ENCODE results near the gene SLC6A17. TPM values are rescaled to one million over a fixed set of nuclear protein-coding genes. Genes with fewer than 3 reads are reported as not detected.

Gene SLC6A17
- total RNA-seq, 1 experiment from 2014 or later, result 0.24 TPM

DNA sequence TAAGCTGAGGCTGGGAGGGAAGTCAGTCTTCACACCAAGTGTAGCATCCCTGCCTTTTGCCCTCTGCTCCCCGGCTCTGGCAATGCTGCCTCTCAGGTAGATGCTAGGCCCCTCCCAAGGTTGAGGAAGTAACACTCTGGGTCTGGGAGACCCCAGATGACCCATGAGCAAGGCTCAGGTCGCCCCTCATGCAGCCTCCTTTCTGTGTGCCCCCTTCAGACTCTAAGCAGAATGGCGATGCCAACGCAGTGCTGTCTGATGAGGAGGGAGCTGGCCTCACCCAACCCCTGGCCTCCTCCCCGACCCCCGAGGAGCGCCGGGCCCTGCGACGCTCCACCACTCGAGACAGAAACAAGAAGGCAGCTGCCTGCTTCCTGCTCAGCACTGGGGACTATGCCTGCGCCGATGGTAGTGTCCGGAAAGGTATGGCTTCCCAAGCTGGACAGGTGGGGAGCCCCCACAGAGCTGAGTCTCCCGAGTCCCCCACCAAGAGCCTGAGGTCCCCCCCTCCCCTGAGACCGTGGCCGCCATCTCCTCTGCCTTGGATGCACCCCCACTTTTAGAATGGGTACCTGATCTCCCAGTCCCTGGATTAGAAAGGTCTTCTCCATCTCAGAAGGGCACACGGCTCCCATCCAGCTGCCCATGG, 75.6 kb downstream of the SLC6A17 start:
- Mint-ChIP-seq H3K27ac (no peak overlapping the region), H3K4me1 (peaks cover 14% of the 10 kb centered on the region), H3K4me3 (no peak overlapping the region), H3K36me3 (peaks cover 21% of the 10 kb centered on the region), H3K9me3 (no peaks in the 10 kb centered on the region), H3K27me3 (ENCODE audit: low read depth) (no peaks in the 10 kb centered on the region)
- DNase-seq (ENCODE audit: low spot score) (no peak), ATAC-seq (no peak)
- POLR2A ChIA-PET, result no interaction called here
- TF ChIP-seq PRRX2 (CRISPR knock-in tag; IDR thresholded peaks at IDR 0.05), result no peak
- TF ChIP-seq, protein P1, sequence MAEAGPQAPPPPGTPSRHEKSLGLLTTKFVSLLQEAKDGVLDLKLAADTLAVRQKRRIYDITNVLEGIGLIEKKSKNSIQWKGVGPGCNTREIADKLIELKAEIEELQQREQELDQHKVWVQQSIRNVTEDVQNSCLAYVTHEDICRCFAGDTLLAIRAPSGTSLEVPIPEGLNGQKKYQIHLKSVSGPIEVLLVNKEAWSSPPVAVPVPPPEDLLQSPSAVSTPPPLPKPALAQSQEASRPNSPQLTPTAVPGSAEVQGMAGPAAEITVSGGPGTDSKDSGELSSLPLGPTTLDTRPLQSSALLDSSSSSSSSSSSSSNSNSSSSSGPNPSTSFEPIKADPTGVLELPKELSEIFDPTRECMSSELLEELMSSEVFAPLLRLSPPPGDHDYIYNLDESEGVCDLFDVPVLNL (CRISPR knock-in tag; IDR thresholded peaks at IDR 0.05; ENCODE audit: borderline replicate concordance, low read depth), result no peak
- TF ChIP-seq JUN (CRISPR knock-in tag; IDR thresholded peaks at IDR 0.05), result no peak
- no peak for TF ChIP-seq NFE2L1 (CRISPR knock-in tag; IDR thresholded peaks at IDR 0.05)
- TF ChIP-seq, protein P2, sequence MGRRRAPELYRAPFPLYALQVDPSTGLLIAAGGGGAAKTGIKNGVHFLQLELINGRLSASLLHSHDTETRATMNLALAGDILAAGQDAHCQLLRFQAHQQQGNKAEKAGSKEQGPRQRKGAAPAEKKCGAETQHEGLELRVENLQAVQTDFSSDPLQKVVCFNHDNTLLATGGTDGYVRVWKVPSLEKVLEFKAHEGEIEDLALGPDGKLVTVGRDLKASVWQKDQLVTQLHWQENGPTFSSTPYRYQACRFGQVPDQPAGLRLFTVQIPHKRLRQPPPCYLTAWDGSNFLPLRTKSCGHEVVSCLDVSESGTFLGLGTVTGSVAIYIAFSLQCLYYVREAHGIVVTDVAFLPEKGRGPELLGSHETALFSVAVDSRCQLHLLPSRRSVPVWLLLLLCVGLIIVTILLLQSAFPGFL (CRISPR knock-in tag; IDR thresholded peaks at IDR 0.05; ENCODE audit: borderline replicate concordance), result no peak
- TF ChIP-seq ELF4 (CRISPR knock-in tag; IDR thresholded peaks at IDR 0.05; ENCODE audit: low read depth), result no peak
- no peak for TF ChIP-seq ZBTB43 (CRISPR knock-in tag; IDR thresholded peaks at IDR 0.05)
- TF ChIP-seq IRF2 (CRISPR knock-in tag; IDR thresholded peaks at IDR 0.05; ENCODE audit: borderline replicate concordance, low read depth), result no peak
- CTCF ChIA-PET, result interaction anchor here (1.1 to 2.3 kb wide), 4 partner anchors 18 to 87 kb away, joined by 3 to 15 read pairs (median 8); no protein-coding TSS in a partner anchor

DNA sequence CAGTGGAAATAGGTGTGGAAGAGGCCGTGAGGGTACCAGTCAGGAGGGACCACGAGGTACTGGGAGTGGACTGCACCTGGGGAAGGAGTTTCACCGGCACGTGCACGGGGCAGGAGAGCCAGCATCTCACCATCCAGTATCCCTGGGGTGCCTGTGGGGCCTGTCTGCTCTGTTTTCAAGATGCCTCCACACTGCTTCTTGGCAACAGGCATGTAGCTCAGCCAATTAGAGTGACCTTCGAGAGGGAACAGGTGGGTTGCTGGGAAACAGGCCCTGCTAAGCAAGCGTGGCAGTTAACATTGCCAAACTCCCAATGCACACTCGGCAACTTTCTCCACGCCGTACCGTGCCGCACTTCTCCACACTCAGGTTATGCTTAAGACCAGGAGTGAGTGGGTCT, 77.5 kb downstream of the SLC6A17 start:
- Mint-ChIP-seq H3K36me3 (peaks cover 31% of the 10 kb centered on the region), H3K4me1 (peaks cover 5% of the 10 kb centered on the region), H3K27ac (no peak overlapping the region), H3K4me3 (no peak overlapping the region), H3K27me3 (ENCODE audit: low read depth) (no peaks in the 10 kb centered on the region), H3K9me3 (peaks cover 3% of the 10 kb centered on the region)
- POLR2A ChIA-PET, result interaction anchor here (0.7 kb wide), 1 partner anchor 20 kb away, joined by 3 read pairs; no protein-coding TSS in a partner anchor
- DNase-seq (ENCODE audit: low spot score) (no peak), ATAC-seq (no peak)
- TF ChIP-seq SOX15 (CRISPR knock-in tag; IDR thresholded peaks at IDR 0.05), result no peak
- TF ChIP-seq TCF7 (CRISPR knock-in tag; IDR thresholded peaks at IDR 0.05; ENCODE audit: low read depth), result no peak
- no peak for TF ChIP-seq NR2C2 (CRISPR knock-in tag; IDR thresholded peaks at IDR 0.05)
- no peak for TF ChIP-seq GTF2I (CRISPR knock-in tag; conservative IDR thresholded peaks at IDR 0.05)
- TF ChIP-seq SP1 (CRISPR knock-in tag; conservative IDR thresholded peaks at IDR 0.05), result no peak
- no peak for TF ChIP-seq GRHL2 (CRISPR knock-in tag; IDR thresholded peaks at IDR 0.05; ENCODE audit: insufficient replicate concordance, severe bottlenecking)
- TF ChIP-seq, protein P3, sequence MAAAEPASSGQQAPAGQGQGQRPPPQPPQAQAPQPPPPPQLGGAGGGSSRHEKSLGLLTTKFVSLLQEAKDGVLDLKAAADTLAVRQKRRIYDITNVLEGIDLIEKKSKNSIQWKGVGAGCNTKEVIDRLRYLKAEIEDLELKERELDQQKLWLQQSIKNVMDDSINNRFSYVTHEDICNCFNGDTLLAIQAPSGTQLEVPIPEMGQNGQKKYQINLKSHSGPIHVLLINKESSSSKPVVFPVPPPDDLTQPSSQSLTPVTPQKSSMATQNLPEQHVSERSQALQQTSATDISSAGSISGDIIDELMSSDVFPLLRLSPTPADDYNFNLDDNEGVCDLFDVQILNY (CRISPR knock-in tag; IDR thresholded peaks at IDR 0.05), result no peak
- no peak for TF ChIP-seq ZNF121 (CRISPR knock-in tag; IDR thresholded peaks at IDR 0.05)
- TF ChIP-seq, protein P4, sequence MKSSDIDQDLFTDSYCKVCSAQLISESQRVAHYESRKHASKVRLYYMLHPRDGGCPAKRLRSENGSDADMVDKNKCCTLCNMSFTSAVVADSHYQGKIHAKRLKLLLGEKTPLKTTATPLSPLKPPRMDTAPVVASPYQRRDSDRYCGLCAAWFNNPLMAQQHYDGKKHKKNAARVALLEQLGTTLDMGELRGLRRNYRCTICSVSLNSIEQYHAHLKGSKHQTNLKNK (CRISPR knock-in tag; IDR thresholded peaks at IDR 0.05), result no peak
- TF ChIP-seq, protein P5, sequence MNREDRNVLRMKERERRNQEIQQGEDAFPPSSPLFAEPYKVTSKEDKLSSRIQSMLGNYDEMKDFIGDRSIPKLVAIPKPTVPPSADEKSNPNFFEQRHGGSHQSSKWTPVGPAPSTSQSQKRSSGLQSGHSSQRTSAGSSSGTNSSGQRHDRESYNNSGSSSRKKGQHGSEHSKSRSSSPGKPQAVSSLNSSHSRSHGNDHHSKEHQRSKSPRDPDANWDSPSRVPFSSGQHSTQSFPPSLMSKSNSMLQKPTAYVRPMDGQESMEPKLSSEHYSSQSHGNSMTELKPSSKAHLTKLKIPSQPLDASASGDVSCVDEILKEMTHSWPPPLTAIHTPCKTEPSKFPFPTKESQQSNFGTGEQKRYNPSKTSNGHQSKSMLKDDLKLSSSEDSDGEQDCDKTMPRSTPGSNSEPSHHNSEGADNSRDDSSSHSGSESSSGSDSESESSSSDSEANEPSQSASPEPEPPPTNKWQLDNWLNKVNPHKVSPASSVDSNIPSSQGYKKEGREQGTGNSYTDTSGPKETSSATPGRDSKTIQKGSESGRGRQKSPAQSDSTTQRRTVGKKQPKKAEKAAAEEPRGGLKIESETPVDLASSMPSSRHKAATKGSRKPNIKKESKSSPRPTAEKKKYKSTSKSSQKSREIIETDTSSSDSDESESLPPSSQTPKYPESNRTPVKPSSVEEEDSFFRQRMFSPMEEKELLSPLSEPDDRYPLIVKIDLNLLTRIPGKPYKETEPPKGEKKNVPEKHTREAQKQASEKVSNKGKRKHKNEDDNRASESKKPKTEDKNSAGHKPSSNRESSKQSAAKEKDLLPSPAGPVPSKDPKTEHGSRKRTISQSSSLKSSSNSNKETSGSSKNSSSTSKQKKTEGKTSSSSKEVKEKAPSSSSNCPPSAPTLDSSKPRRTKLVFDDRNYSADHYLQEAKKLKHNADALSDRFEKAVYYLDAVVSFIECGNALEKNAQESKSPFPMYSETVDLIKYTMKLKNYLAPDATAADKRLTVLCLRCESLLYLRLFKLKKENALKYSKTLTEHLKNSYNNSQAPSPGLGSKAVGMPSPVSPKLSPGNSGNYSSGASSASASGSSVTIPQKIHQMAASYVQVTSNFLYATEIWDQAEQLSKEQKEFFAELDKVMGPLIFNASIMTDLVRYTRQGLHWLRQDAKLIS (CRISPR knock-in tag; IDR thresholded peaks at IDR 0.05; ENCODE audit: borderline replicate concordance), result no peak
- CTCF ChIA-PET, result interaction anchor here (2.4 to 2.7 kb wide), 3 partner anchors 19 to 268 kb away, joined by 7 to 16 read pairs (median 12); partner anchors contain the start of gene KCNC4
